AG04449 (cell line): ENCODE results near the gene TTC23.
A peak's percentile ranks its signal among the peaks of the same experiment; 100 is the strongest.

Source experiments
- CTCF ChIA-PET: fragments of 350-600 bp; formaldehyde crosslinking; extraction: SDS; loops from one replicate; lab custom pipeline; 2021; ENCODE audit warnings: antibody characterized with exemption; lab: Yijun Ruan, JAX
- POLR2A ChIA-PET: fragments of 400-600, 350-600 bp; formaldehyde crosslinking; extraction: SDS; loops from one replicate; lab custom pipeline; 2020; ENCODE audit warnings: antibody characterized with exemption, inconsistent platforms; lab: Yijun Ruan, JAX
- DNase-seq: peaks from one replicate; pipeline ENCODE4 v3.0.0-alpha.2; 2010; ENCODE audit warnings: low read depth, low spot score
- H3K4me3 ChIP-seq: 2 replicates; pipeline ENCODE4 v1.5.1; 2011; ENCODE audit warnings: low read depth, mild to moderate bottlenecking, control low read depth, low read length
- CTCF ChIP-seq: IDR thresholded peaks from one replicate; pipeline ENCODE4 v1.5.1; 2011; ENCODE audit warnings: mild to moderate bottlenecking, moderate library complexity, low read length, control low read depth, inconsistent platforms; ENCODE audit not compliant: insufficient read depth; ENCODE audit errors: missing control alignments

The TTC23 gene

GRCh38 chr15:99174567-99175395, 74.6 kb downstream of the TTC23 start:
- TF ChIP-seq CTCF = no peak
- DNase-seq = no peak
- no peak overlapping the region for H3K4me3 ChIP-seq
- ChIA-PET POLR2A (no interaction called here), CTCF (interaction anchor here (1.2 to 1.6 kb wide), 2 partner anchors 39 to 73 kb away, joined by 3 read pairs; no protein-coding TSS in a partner anchor)

- ChIA-PET POLR2A (no interaction called here), CTCF (interaction anchor here (1.3 kb wide), 1 partner anchor 68 kb away, joined by 3 read pairs; the partner anchor contains the start of gene SYNM)
- no peak for TF ChIP-seq CTCF
- H3K4me3 ChIP-seq = no peak overlapping the region
- no peak for DNase-seq
Observed at GRCh38 chr15:99172989-99173388, 76.4 kb downstream of the TTC23 start.

GRCh38 chr15:99172171-99172570, 77.2 kb downstream of the TTC23 start:
- TF ChIP-seq CTCF = no peak
- no peak overlapping the region for H3K4me3 ChIP-seq
- POLR2A ChIA-PET = no interaction called here
- CTCF ChIA-PET = no interaction called here
- DNase-seq = no peak

GRCh38 chr15:99170476-99171065, 78.8 kb downstream of the TTC23 start:
- CTCF ChIA-PET = interaction anchor here (0.8 to 2.7 kb wide), 5 partner anchors 16 to 69 kb away, joined by 3 to 14 read pairs (median 8); partner anchors contain the start of gene SYNM
- POLR2A ChIA-PET = interaction anchor here (0.9 to 1.7 kb wide), 2 partner anchors 13 to 47 kb away, joined by 3 to 6 read pairs; no protein-coding TSS in a partner anchor
- no peak for TF ChIP-seq CTCF
- no peak overlapping the region for H3K4me3 ChIP-seq
- DNase-seq = no peak

- H3K4me3 ChIP-seq = no peak overlapping the region
- peak; percentile 82 for DNase-seq
- CTCF ChIA-PET = interaction anchor here (1.1 to 2.7 kb wide), 5 partner anchors 12 to 69 kb away, joined by 3 to 14 read pairs (median 8); partner anchors contain the start of gene SYNM
- no peak for TF ChIP-seq CTCF
- POLR2A ChIA-PET = interaction anchor here (0.9 to 1.7 kb wide), 2 partner anchors 12 to 46 kb away, joined by 3 to 6 read pairs; no protein-coding TSS in a partner anchor
Observed at GRCh38 chr15:99169769-99170311, 79.5 kb downstream of the TTC23 start.
